BE2C (cell line): ENCODE data around the gene CYREN.
"Not testable (repeated sequence)": the region's sequence is repeated elsewhere in the genome, so short reads cannot be mapped to it uniquely, and the experiment has no call there.

Experiments
- DNase-seq: peaks from one replicate; pipeline ENCODE4 v3.0.0-alpha.2; 2020
- H3K27me3 ChIP-seq: fragments of 250-450 bp; sonication (Bioruptor Pico); 2 replicates; pipeline ENCODE4 v1.5.1; 2020; ENCODE audit warnings: mild to moderate bottlenecking
- H3K36me3 ChIP-seq: fragments of 250-450 bp; sonication (Bioruptor Pico); 2 replicates; pipeline ENCODE4 v1.5.1; 2020; ENCODE audit warnings: mild to moderate bottlenecking
- H3K4me1 ChIP-seq: fragments of 250-450 bp; sonication (Bioruptor Pico); 2 replicates; pipeline ENCODE4 v1.5.1; 2020
- H3K4me3 ChIP-seq: 2 replicates; pipeline ENCODE4 v1.5.1; 2011; ENCODE audit warnings: low read depth, low read length
- H3K9me3 ChIP-seq: fragments of 250-450 bp; sonication (Bioruptor Pico); 2 replicates; pipeline ENCODE4 v1.5.1; 2020
- CTCF ChIP-seq: IDR thresholded peaks from 2 replicates; pipeline ENCODE4 v1.5.1; 2012; ENCODE audit warnings: mild to moderate bottlenecking, low read depth, low read length

Gene CYREN

GRCh38 chr7:135177028-135177696, 6.7 kb upstream of the CYREN start:
- H3K4me3 ChIP-seq = no peak overlapping the region
- peaks cover 2% of the 10 kb centered on the region; the same call in 1 of the 2 replicates for H3K9me3 ChIP-seq
- H3K27me3 ChIP-seq = no peaks in the 10 kb centered on the region
- TF ChIP-seq CTCF = no peak
- DNase-seq = no peak
- H3K4me1 ChIP-seq = no peaks in the 10 kb centered on the region
- no peaks in the 10 kb centered on the region for H3K36me3 ChIP-seq

- H3K4me3 ChIP-seq = no peak overlapping the region
- no peak for DNase-seq
Measured at GRCh38 chr7:135175931-135176330, 5.4 kb upstream of the CYREN start.

GRCh38 chr7:135174941-135175340, 4.4 kb upstream of the CYREN start:
- H3K4me1 ChIP-seq = no peaks in the 10 kb centered on the region
- no peak for TF ChIP-seq CTCF
- DNase-seq = no peak

More at GRCh38 chr7:135175931-135176330, 5.4 kb upstream of the CYREN start:
- H3K36me3 ChIP-seq = no peaks in the 10 kb centered on the region
- H3K4me1 ChIP-seq = no peaks in the 10 kb centered on the region
- peaks cover 2% of the 10 kb centered on the region; the same call in 1 of the 2 replicates for H3K9me3 ChIP-seq
- no peaks in the 10 kb centered on the region for H3K27me3 ChIP-seq
- no peak for TF ChIP-seq CTCF

GRCh38 chr7:135173916-135174315, 3.4 kb upstream of the CYREN start:
- not testable (repeated sequence) for H3K4me1 ChIP-seq, DNase-seq, H3K4me3 ChIP-seq

More at GRCh38 chr7:135174941-135175340, 4.4 kb upstream of the CYREN start:
- H3K36me3 ChIP-seq = no peaks in the 10 kb centered on the region
- H3K27me3 ChIP-seq = no peaks in the 10 kb centered on the region
- no peaks in the 10 kb centered on the region for H3K9me3 ChIP-seq
- no peak overlapping the region for H3K4me3 ChIP-seq

GRCh38 chr7:135171581-135172291, 1.2 kb upstream of the CYREN start:
- H3K4me1 ChIP-seq, H3K9me3 ChIP-seq, DNase-seq, H3K4me3 ChIP-seq, H3K27me3 ChIP-seq: not testable (repeated sequence)
- H3K36me3 ChIP-seq = peaks cover 22% of the 10 kb centered on the region

More at GRCh38 chr7:135173916-135174315, 3.4 kb upstream of the CYREN start:
- not testable (repeated sequence) for H3K9me3 ChIP-seq, H3K27me3 ChIP-seq, H3K36me3 ChIP-seq

- not testable (repeated sequence) for DNase-seq, H3K27me3 ChIP-seq
Measured at GRCh38 chr7:135170998-135171481, 533 bp upstream of the CYREN start.

GRCh38 chr7:135169964-135170273, 588 bp downstream of the CYREN start:
- Histone ChIP-seq H3K36me3 (peaks cover 36% of the 10 kb centered on the region), H3K27me3 (no peaks in the 10 kb centered on the region), H3K4me1 (no peaks in the 10 kb centered on the region), H3K4me3 (peak overlapping the region; percentile 95), H3K9me3 (no peaks in the 10 kb centered on the region)
- no peak for DNase-seq
- TF ChIP-seq CTCF = no peak

More at GRCh38 chr7:135170998-135171481, 533 bp upstream of the CYREN start:
- H3K9me3 ChIP-seq, H3K4me1 ChIP-seq: not testable (repeated sequence)
- Histone ChIP-seq H3K36me3 (peaks cover 28% of the 10 kb centered on the region), H3K4me3 (peak overlapping the region; percentile 95)
